Activated CD8-positive, alpha-beta T cell treated with anti-CD3 and anti-CD28 coated beads for 36 hours (primary cell): ENCODE measurements around the gene TFDP1. TPM values are rescaled to one million over a fixed set of nuclear protein-coding genes. Genes with fewer than 3 reads are reported as not detected.

Experiments
- ATAC-seq: fragments of 200-7000 bp; cut with Tn5 transposase; one replicate; pipeline ENCODE4 v1.10.0; 2021; ENCODE audit warnings: mild to moderate bottlenecking, moderate library complexity
- CTCF ChIA-PET: fragments of 350-600 bp; sonication (Branson Sonifier 250); formaldehyde crosslinking; loops from one replicate; lab custom pipeline; 2021; ENCODE audit warnings: antibody characterized with exemption; lab: Charles Lee
- POLR2A ChIA-PET: fragments of 350-600 bp; sonication (Branson Sonifier 250); formaldehyde crosslinking; loops from one replicate; lab custom pipeline; 2021; ENCODE audit warnings: antibody characterized with exemption; lab: Charles Lee
- DNase-seq: peaks from one replicate; pipeline ENCODE4 v3.0.0-alpha.2; 2020
- H3K27ac Mint-ChIP-seq: one replicate; pipeline ENCODE4 v1.8.0; 2021; ENCODE audit warnings: mild to moderate bottlenecking, mixed read lengths
- H3K27me3 Mint-ChIP-seq: one replicate; pipeline ENCODE4 v1.8.0; 2021; ENCODE audit warnings: mixed read lengths
- H3K36me3 Mint-ChIP-seq: one replicate; pipeline ENCODE4 v1.8.0; 2021; ENCODE audit warnings: low read depth, mixed read lengths
- H3K4me1 Mint-ChIP-seq: one replicate; pipeline ENCODE4 v1.8.0; 2021; ENCODE audit warnings: low read depth, mixed read lengths
- H3K4me3 Mint-ChIP-seq: one replicate; pipeline ENCODE4 v1.8.0; 2021; ENCODE audit warnings: mild to moderate bottlenecking, moderate library complexity, mixed read lengths
- H3K9me3 Mint-ChIP-seq: one replicate; pipeline ENCODE4 v1.8.0; 2021; ENCODE audit warnings: mixed read lengths
- CTCF ChIP-seq: fragments of 200-600 bp; IDR thresholded peaks from one replicate; pipeline ENCODE4 v1.8.0; 2022; ENCODE audit warnings: antibody characterized with exemption, mild to moderate bottlenecking
- intact Hi-C: fragments of 100-400 bp; cut with micrococcal nuclease; formaldehyde crosslinking; loops from one replicate; pipeline ENCODE4 v1.10.0; 2022
- total RNA-seq, 2 experiments: library from RNA; stranded (reverse); gene quantifications; one replicate each; pipeline ENCODE4 v1.2.3, GENCODE V29; 2021

Gene TFDP1
- total RNA-seq, 2 experiments from 2014 or later: 174 to 184 TPM

GRCh38 chr13:113548778-113549621 lies 35.6 kb upstream of the TFDP1 start:
- Mint-ChIP-seq H3K4me3 (no peak overlapping the region), H3K4me1 (no peaks in the 10 kb centered on the region), H3K27ac (no peak overlapping the region), H3K36me3 (peaks cover 4% of the 10 kb centered on the region), H3K27me3 (no peaks in the 10 kb centered on the region), H3K9me3 (no peaks in the 10 kb centered on the region)
- DNase-seq (no peak), ATAC-seq (no peak)
- ChIA-PET CTCF (no interaction called here), POLR2A (no interaction called here)
- intact Hi-C loops: no loop called here
- TF ChIP-seq CTCF: no peak

GRCh38 chr13:113550453-113550852 lies 34.1 kb upstream of the TFDP1 start:
- peaks cover 4% of the 10 kb centered on the region for H3K36me3 Mint-ChIP-seq
- no peak for TF ChIP-seq CTCF
- H3K27me3 Mint-ChIP-seq: no peaks in the 10 kb centered on the region
- no peak for DNase-seq
- no peaks in the 10 kb centered on the region for H3K9me3 Mint-ChIP-seq
- H3K27ac Mint-ChIP-seq: no peak overlapping the region
- H3K4me3 Mint-ChIP-seq: no peak overlapping the region
- H3K4me1 Mint-ChIP-seq: no peaks in the 10 kb centered on the region
- intact Hi-C loops: no loop called here
- ATAC-seq: no peak
- CTCF ChIA-PET: interaction anchor here (2.2 kb wide), 1 partner anchor 12 kb away, joined by 5 read pairs; no protein-coding TSS in a partner anchor
- POLR2A ChIA-PET: interaction anchor here (0.6 kb wide), 1 partner anchor 14 kb away, joined by 3 read pairs; no protein-coding TSS in a partner anchor

- ATAC-seq (no peak), DNase-seq (no peak)
- Mint-ChIP-seq H3K36me3 (peaks cover 4% of the 10 kb centered on the region), H3K27ac (no peak overlapping the region), H3K27me3 (no peaks in the 10 kb centered on the region), H3K9me3 (no peaks in the 10 kb centered on the region), H3K4me3 (no peak overlapping the region), H3K4me1 (no peaks in the 10 kb centered on the region)
- no peak for TF ChIP-seq CTCF
- CTCF ChIA-PET: interaction anchor here (2.2 kb wide), 1 partner anchor 11 kb away, joined by 5 read pairs; no protein-coding TSS in a partner anchor
- intact Hi-C loops: no loop called here
- POLR2A ChIA-PET: interaction anchor here (0.6 kb wide), 1 partner anchor 13 kb away, joined by 3 read pairs; no protein-coding TSS in a partner anchor
Observed at GRCh38 chr13:113551081-113552000, 33.2 kb upstream of the TFDP1 start.

- H3K9me3 Mint-ChIP-seq: no peaks in the 10 kb centered on the region
- ChIA-PET POLR2A (no interaction called here), CTCF (interaction anchor here (2.2 kb wide), 1 partner anchor 10 kb away, joined by 5 read pairs; no protein-coding TSS in a partner anchor)
- TF ChIP-seq CTCF: no peak
- H3K27ac Mint-ChIP-seq: no peak overlapping the region
- DNase-seq (no peak), ATAC-seq (no peak)
- no peak overlapping the region for H3K4me3 Mint-ChIP-seq
- intact Hi-C loops: no loop called here
- H3K27me3 Mint-ChIP-seq: no peaks in the 10 kb centered on the region
- H3K36me3 Mint-ChIP-seq: peaks cover 4% of the 10 kb centered on the region
- H3K4me1 Mint-ChIP-seq: no peaks in the 10 kb centered on the region
Observed at GRCh38 chr13:113552079-113552478, 32.5 kb upstream of the TFDP1 start.
